GM18909 (cell line): ENCODE data around the gene HOXD3.

Experiments used
- ATAC-seq: cut with Tn5 transposase; IDR thresholded peaks from one replicate; pipeline ENCODE4 v1.9.1; 2021; ENCODE audit warnings: mild to moderate bottlenecking; ENCODE audit not compliant: unreplicated experiment, poor library complexity

Gene HOXD3

GRCh38 chr2:176156807-176157498 is at the start of gene HOXD3:
Gene HOXD3, plus strand, starts transcription at chr2:176157307. Its CDS starts 11,808 bp downstream, at chr2:176169115.
- ATAC-seq = no peak

GRCh38 chr2:176107731-176108181 is 49.4 kb upstream of the HOXD3 start:
- ATAC-seq = no peak

DNA sequence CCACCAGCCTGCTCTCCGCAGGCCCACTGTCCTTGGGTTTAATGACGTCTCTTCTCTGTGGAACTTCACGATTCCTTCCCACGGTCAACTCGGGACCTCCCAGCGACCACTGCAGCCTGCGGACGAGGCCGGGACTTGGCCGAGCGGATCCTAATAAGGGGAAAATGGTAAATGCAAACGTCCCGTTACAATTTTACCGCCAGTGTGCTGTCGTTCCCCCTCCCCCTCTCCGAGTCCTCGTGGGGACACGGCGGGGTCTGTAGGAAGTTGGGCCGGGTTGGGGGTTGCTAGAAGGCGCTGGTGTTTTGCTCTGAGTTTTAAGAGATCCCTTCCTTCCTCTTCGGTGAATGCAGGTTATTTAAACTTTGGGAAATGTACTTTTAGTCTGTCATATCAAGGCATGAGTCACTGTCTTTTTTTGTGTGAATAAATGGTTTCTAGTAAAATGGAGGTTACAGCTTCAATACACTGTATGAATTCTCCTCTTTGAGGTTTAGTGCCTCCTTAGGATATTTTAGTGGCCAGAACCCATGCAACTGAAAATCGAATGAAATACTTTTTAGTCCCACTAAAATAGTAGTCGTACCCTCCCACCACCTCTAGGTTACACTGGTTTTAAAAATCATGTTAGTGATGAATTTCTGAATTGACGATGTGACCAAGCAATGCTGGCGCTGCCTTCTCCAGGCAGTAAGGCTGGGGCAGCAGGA is 47.8 kb upstream of the HOXD3 start:
- ATAC-seq = no peak

GRCh38 chr2:176109946-176110345 is 47.2 kb upstream of the HOXD3 start:
- ATAC-seq = no peak

DNA sequence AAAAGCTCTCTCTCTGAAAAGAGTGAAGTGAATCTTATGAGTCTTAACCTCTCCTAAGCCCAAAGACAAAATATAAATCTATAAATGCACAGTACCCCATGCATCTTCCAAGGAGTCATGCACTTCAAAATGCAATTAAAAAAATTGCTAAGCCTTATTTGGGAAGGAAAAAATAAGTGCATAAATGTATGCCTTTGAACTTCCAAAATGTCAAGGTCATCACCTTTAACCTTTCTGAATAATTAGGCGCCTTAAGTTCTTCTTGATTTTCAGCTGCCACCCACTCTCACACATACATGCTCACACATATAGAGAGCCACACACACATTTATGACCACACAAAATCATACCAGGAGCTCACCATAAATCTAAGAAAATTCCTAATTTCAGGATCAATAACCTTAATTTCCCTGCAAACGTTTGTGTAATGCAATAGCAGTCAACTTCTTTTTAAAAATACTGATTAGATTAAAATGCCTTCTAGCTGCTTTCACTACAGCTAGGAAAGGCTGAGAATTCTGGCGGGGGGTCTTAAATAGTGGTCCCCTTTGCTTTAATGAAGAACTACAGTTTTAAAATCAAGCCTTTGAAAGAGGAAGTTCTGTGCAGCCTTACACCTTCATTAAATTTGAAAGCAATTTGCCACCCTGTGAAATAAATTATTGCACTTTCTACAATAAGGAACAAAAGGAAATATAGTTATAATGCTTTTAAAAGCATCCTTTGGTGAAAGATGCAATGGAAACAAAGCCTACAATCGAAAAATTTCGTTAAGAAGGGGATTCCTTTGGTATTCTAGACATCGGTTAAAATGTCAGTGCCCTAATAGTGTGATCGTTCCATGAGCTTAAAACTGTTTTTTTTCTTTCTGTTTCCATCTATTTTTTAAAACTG is 46.4 kb upstream of the HOXD3 start:
- no peak for ATAC-seq

GRCh38 chr2:176111309-176111663 is 45.8 kb upstream of the HOXD3 start:
- no peak for ATAC-seq

DNA sequence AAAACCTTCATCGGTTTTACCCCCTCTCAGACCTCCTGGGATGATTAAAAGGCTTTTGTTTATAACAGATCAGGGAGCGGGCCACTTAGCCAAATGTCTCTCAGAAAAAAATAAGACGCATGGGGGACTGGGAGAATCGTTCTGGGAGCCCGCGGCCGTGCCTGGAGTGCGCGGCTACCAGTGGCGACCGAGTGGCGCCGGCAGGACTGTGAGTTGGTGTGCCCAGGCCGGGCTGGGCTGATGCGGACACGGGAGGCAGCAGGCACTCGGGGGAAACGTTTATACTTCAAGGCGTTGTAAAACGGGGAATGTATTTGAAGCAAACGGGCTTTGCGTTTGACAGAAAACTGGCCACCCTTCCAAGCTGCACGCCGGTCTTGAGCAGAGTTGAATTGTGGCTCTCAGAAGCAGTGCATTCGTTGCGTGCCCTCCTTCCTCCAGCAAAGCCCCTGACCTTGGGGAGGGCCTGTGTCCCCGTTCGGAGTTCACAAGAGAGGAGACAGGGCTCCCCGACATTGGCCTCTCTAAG is 45.2 kb upstream of the HOXD3 start:
- ATAC-seq = no peak

DNA sequence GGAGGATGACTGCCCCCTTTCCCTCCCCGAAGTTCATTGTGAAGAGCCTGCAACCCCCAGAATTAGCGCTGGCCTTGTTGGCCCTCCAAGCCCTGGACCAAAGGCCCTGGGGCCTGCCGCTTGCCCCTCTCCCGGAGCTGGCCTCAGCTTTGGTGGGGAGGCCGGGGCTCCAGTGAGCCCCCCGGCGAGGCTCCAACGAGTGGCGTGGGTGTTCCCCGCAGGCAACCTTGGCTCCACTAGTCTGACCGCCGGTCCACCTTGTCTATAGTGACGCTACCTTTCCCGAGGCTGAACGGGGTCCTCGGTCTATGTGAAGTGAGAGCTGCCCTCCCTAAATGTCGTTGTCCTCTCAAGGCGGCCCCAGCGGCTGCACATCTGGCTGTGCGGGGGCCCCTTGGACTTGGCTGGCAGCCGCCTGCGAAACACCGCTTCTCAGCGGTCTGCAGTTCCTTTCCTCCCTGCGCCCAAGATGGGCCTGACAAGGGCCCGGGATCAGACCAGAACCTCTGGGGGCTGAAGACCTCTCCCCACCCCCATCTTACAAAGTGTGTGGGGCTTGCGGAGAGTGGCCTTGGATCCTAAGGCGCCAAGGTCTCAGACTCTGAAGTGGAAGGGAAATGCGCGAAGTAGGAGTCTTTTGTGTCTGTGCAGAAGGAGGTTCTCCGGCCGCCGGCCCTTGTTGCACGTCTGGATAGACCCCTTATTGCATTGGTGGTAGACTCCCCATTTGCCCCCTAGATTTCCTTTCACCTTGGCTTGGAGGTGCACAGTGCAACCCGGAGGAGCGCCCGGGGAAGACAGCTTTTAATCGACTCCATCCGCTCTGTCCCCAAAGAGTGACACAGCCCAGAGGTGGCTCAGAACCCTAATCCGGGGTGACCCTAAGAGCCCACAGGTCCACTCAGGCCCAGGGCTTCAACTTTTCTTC is 44.5 kb upstream of the HOXD3 start:
- no peak for ATAC-seq

GRCh38 chr2:176114120-176114929 is 42.8 kb upstream of the HOXD3 start:
- ATAC-seq = no peak

DNA sequence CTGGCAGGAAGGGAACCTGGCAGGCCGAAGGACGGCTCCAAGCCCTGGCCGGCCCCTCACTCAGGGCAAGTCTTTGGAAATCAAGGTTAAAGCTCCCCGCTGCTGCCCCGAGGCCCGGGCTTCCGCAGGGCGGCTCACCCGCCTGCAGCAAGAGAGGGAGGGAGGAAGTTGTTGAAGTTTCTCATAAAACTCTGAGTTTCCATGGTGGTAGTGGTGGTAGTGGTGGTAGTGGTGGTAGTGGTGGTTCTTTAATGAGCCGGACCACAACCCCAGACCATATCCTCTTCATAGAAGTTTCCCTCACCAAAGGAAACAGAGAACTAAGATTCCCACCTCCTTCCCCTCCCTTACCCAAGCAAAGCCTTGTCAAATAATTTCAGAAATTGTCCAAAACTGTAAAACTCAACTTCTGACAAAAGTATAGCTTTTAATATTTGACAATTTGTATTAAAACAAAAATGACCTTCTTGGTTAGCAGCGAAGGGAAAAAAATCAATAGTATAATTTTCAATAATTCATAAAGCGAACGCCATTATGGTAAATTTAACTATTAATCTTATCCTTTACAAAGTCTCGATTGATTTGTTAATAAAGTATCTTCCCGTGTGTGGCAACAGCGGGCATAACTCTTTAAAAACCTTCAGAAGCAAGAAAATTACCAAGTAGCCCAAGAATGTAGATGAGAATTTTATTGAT is 42.0 kb upstream of the HOXD3 start:
- ATAC-seq = no peak

DNA sequence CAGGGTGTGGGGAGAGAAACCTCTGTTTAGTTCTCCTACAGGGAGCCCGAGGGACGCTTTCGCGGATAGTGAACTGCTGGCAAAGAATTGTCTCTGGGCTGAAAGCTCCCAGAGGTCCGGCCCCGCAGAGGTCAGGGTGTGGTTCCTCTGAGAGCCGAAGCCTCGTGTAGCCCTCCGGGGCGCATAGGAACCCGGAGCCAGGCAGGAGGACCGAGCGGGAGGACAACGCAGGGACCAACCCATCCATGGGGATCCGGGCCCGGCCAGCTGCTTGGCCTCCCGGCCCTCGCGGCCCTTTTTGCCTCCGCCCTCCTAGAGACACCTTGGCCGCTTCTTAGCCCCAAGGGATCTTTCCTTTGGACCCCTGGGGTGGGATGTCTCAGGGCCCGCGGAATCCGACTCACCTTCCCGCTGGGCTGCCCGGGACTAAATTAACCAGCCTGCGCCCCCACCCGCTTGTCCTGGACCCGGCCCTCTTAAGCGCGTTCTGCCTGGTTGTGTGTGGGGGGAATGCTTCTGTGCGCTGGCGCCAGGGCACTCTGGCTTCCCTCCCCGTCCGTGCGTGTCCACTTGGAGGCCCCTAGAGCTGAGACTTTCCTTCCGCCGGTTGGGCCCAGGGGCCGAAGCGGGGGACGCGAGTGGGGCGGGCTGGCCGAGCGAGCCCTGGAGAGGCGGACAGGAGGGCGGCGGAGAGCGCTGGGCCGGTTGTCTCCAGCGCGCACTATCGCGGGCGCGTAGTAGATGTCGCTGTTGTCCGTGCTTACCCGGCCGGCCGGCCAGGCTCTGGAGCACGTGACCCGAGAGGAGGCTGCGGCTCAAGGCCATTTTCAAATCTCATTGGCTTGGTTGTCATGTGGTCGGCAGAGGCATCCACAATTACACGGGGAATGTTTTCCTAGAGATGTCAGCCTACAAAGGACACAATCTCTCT is 41.0 kb upstream of the HOXD3 start, which contains the start of gene HOXD10:
TSS of gene HOXD10 (plus strand) at position 896 of the 931 bp plus-strand sequence. CDS start 56 bp downstream, outside the sequence.
- no peak for ATAC-seq

DNA sequence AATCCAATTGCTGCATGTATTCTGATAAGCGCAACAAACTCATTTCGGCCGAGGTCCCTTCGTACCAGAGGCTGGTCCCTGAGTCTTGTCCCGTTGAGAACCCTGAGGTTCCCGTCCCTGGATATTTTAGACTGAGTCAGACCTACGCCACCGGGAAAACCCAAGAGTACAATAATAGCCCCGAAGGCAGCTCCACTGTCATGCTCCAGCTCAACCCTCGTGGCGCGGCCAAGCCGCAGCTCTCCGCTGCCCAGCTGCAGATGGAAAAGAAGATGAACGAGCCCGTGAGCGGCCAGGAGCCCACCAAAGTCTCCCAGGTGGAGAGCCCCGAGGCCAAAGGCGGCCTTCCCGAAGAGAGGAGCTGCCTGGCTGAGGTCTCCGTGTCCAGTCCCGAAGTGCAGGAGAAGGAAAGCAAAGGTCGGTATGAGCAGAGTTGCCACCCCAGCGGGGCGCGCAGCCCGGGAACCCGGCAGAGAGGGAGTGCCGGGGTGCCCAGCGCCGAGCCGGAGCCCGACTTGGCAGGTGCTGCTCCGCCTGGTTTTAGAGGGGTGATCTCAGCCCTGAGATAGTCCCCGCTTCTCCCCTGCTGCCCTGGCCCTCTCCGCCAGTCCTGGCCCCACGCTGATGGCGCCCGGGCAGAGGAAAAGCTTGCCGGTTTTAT is 39.8 kb upstream of the HOXD3 start:
- ATAC-seq = no peak

GRCh38 chr2:176117823-176118371 is 39.2 kb upstream of the HOXD3 start:
- ATAC-seq = no peak

DNA sequence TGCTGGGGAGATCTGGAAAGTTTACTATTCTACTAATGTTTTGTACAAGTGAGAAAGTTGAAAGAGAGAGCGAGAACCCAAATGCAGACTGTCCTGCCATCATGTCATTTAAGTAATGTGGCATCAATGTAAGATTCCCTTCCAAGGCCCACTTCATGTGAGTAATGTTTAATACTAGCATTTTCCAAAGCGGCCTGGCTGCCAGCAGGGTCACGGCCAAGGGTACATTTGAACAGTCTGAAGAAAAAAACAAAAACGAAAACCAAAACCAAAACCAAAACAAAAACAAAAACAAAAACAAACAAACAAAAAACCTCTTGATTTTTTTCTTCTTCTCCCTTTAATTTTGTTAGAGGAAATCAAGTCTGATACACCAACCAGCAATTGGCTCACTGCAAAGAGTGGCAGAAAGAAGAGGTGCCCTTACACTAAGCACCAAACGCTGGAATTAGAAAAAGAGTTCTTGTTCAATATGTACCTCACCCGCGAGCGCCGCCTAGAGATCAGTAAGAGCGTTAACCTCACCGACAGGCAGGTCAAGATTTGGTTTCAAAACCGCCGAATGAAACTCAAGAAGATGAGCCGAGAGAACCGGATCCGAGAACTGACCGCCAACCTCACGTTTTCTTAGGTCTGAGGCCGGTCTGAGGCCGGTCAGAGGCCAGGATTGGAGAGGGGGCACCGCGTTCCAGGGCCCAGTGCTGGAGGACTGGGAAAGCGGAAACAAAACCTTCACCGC is 38.3 kb upstream of the HOXD3 start:
- ATAC-seq = no peak

GRCh38 chr2:176120364-176121189 is 36.5 kb upstream of the HOXD3 start:
- no peak for ATAC-seq
